GM18870 (cell line): ENCODE measurements around the gene FOCAD.
"Not testable (repeated sequence)": the region's sequence is repeated elsewhere in the genome, so short reads cannot be mapped to it uniquely, and the experiment has no call there.

ENCODE experiments used
- ATAC-seq: cut with Tn5 transposase; IDR thresholded peaks from one replicate; pipeline ENCODE4 v1.9.1; 2021; ENCODE audit warnings: moderate library complexity; ENCODE audit not compliant: unreplicated experiment

Gene FOCAD

GRCh38 chr9:20684035-20684874 lies at the start of gene FOCAD:
FOCAD (plus strand) TSS chr9:20684259; CDS start chr9:20715354, 31,095 bp downstream.
- peak; percentile 84 for ATAC-seq

- no peak for ATAC-seq
Measured at GRCh38 chr9:20634895-20635294, 49.2 kb upstream of the FOCAD start.

GRCh38 chr9:20636888-20637440 lies 47.1 kb upstream of the FOCAD start:
- no peak for ATAC-seq

- ATAC-seq, result peak; percentile 89
Measured at GRCh38 chr9:20640331-20641187, 43.5 kb upstream of the FOCAD start.

GRCh38 chr9:20642045-20642444 lies 42.0 kb upstream of the FOCAD start:
- ATAC-seq, result no peak

- ATAC-seq, result no peak
Measured at GRCh38 chr9:20643660-20644059, 40.4 kb upstream of the FOCAD start.

- ATAC-seq, result no peak
Measured at GRCh38 chr9:20646656-20647055, 37.4 kb upstream of the FOCAD start.

- ATAC-seq, result no peak
Measured at GRCh38 chr9:20649381-20649780, 34.7 kb upstream of the FOCAD start.

GRCh38 chr9:20650313-20650712 lies 33.7 kb upstream of the FOCAD start:
- no peak for ATAC-seq

GRCh38 chr9:20650750-20651299 lies 33.2 kb upstream of the FOCAD start:
- ATAC-seq, result no peak

- ATAC-seq, result no peak
Measured at GRCh38 chr9:20651939-20652338, 32.1 kb upstream of the FOCAD start.

- ATAC-seq, result not testable (repeated sequence)
Measured at GRCh38 chr9:20658246-20658667, 25.8 kb upstream of the FOCAD start.

GRCh38 chr9:20658677-20659473 lies 25.2 kb upstream of the FOCAD start:
- no peak for ATAC-seq

- no peak for ATAC-seq
Measured at GRCh38 chr9:20659474-20659967, 24.5 kb upstream of the FOCAD start.

GRCh38 chr9:20662156-20662555 lies 21.9 kb upstream of the FOCAD start:
- ATAC-seq, result no peak

GRCh38 chr9:20663133-20663532 lies 20.9 kb upstream of the FOCAD start:
- ATAC-seq, result no peak

GRCh38 chr9:20664501-20664900 lies 19.6 kb upstream of the FOCAD start:
- no peak for ATAC-seq

- no peak for ATAC-seq
Measured at GRCh38 chr9:20670395-20670794, 13.7 kb upstream of the FOCAD start.

GRCh38 chr9:20671635-20672034 lies 12.4 kb upstream of the FOCAD start:
- ATAC-seq, result no peak

- ATAC-seq, result not testable (repeated sequence)
Measured at GRCh38 chr9:20673537-20673936, 10.5 kb upstream of the FOCAD start.
